ENCODE measurements around the gene CFLAR. TPM values are rescaled to one million over a fixed set of nuclear protein-coding genes. Genes with fewer than 3 reads are reported as not detected.

CFLAR gene
- 13.6 TPM in 2 replicates for total RNA-seq (2014; rRNA removed; shearing (Covaris generic))

DNA sequence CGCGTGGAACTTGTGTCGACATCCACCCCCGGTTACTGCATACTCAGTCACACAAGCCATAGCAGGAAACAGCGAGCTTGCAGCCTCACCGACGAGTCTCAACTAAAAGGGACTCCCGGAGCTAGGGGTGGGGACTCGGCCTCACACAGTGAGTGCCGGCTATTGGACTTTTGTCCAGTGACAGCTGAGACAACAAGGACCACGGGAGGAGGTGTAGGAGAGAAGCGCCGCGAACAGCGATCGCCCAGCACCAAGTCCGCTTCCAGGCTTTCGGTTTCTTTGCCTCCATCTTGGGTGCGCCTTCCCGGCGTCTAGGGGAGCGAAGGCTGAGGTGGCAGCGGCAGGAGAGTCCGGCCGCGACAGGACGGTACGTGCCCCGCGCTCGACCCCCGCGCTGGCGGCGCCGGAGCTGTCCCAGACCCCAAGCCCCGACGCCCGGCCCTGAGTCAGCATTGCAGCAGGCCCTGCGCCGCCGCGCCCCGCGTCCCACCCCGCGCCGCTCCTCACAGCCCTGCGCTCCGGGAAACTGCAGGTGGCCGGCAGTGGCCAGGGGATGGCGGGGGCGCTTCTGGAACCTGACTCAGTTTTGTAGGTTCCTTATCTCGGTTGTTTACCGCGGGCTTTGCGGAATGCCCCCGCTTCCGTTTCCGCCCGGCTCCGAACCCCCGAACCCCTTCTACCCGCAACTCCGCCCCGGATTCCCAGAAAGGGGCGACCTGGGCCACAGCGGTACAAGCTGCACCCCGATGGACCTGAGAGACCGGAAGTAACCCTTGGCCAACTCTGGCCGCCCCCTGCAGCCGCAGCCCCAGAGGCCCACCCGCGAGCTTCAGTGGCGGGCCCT lies at the start of gene CFLAR:
Gene CFLAR (plus strand): TSS at position 50 of the 844 bp plus-strand sequence. CDS start 13,702 bp downstream, outside the sequence.
- Histone ChIP-seq H3K4me1 (peaks cover 11% of the 10 kb centered on the region), H3K36me3 (no peaks in the 10 kb centered on the region), H3K27ac (peak within 1 kb of the TSS; percentile 88), H3K27me3 (no peaks in the 10 kb centered on the region), H3K9me3 (replicated peaks) (no peaks in the 10 kb centered on the region), H3K4me3 (peak within 1 kb of the TSS; percentile 64)
- DNase-seq, result peak; percentile 50 to 61

DNA sequence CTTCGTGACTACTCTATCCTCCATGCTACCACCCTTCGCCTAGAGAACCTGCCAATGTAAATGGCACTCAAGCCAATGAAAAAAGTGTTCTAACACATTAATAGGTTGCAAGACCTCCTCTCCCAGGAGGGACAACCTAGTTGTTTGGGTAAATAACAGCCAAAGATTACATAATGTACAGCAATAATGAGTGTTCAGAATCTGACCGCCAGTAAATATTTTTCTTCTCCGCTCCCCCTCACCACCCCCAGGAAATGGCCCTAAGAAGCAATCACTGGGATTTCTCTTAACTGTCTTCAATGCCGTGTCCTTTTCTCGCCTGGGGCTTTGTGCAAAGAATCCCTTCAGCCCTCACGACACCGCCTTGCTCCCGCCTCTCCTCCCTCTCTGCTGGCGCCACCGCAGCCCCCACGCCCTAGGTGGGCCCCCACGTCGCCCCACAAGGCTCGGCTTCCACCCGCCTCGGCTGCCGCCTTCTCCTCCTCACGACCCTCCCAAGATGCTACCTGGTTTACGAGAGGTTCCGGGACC lies 45.0 kb upstream of the CFLAR start:
- peak overlapping the region; percentile 81 for H3K4me3 ChIP-seq
- peak in 1 of 2 experiments; percentile 15 for DNase-seq
- no peaks in the 10 kb centered on the region for H3K27me3 ChIP-seq
- H3K36me3 ChIP-seq, result no peaks in the 10 kb centered on the region
- H3K9me3 ChIP-seq (replicated peaks), result no peaks in the 10 kb centered on the region
- H3K4me1 ChIP-seq, result 0 out of 2 replicates have a peak, but pooled peaks cover 3% of the 10 kb centered on the region
- H3K27ac ChIP-seq, result peak overlapping the region; percentile 93; the same call in 1 of the 2 replicates

DNA sequence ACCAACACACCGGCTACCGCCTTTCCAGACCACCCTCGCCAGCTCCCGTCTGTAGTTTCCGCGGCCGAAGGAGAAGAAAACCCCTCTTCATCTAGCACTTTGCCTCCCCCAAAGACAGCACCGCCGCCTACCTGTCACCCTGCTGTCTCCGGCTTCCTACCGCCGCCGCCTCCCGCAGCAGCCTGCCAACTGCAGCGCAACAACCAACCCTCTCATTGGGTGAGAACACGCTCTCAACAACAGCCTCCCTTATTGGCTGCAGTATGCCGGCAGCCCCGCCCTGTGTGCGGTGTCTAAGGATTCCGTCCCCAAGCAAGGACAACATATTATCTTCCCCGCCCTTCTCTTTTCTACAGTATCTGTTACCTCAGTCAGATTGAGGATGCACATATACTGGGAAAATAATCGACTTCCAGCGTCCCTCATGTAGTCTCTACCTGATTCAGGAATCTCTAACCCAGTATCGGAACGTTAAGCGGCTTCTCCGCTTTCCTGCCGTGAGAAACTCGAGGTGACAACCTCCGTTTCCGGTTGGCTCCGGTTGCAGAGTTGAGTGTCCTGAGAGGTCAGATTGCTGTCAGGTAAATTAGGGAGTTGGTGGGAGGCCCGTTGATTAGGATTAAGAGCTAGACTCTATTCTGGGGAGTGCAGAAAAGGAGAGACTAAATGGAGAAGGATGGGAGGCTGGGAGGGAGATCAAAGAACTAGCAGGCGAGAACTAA lies 44.3 kb upstream of the CFLAR start, which contains the start of the genes HYCC2 and NDUFB3:
Gene HYCC2 (minus strand): TSS at position 193 of the 722 bp plus-strand sequence. CDS start 47,662 bp downstream, outside the sequence.
Gene NDUFB3 (plus strand): TSS at position 523 of the 722 bp plus-strand sequence. CDS start 6,882 bp downstream, outside the sequence.
- H3K27me3 ChIP-seq, result no peaks in the 10 kb centered on the region
- peak; percentile 90 to 96 for DNase-seq
- H3K4me1 ChIP-seq, result 0 out of 2 replicates have a peak, but pooled peaks cover 3% of the 10 kb centered on the region
- H3K9me3 ChIP-seq (replicated peaks), result no peaks in the 10 kb centered on the region
- peak within 1 kb of the TSS; percentile 81 for H3K4me3 ChIP-seq
- H3K36me3 ChIP-seq, result no peaks in the 10 kb centered on the region
- peak within 1 kb of the TSS; percentile 93 for H3K27ac ChIP-seq

DNA sequence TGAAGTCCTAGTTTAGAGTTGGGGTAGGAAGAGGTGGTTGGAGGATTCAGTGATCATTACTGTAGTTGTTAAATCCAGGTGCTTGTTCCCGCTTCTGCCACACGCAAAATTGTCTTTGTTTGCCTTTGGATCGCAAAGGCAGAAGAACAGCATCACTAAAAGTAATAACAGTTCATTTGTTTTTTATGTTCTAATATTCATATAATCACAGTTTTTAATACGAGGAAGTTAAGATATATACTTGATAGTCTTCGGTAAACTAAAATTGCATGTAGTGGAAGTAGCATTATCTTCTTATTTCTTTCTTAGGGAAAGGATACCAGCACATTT lies 43.8 kb upstream of the CFLAR start:
- peak overlapping the region; percentile 81 for H3K4me3 ChIP-seq
- H3K27ac ChIP-seq, result peak overlapping the region; percentile 93; the same call in 1 of the 2 replicates
- H3K27me3 ChIP-seq, result no peaks in the 10 kb centered on the region
- no peaks in the 10 kb centered on the region for H3K9me3 ChIP-seq (replicated peaks)
- 0 out of 2 replicates have a peak, but pooled peaks cover 3% of the 10 kb centered on the region for H3K4me1 ChIP-seq
- DNase-seq, result no peak
- no peaks in the 10 kb centered on the region; the same call in 1 of the 2 replicates for H3K36me3 ChIP-seq

DNA sequence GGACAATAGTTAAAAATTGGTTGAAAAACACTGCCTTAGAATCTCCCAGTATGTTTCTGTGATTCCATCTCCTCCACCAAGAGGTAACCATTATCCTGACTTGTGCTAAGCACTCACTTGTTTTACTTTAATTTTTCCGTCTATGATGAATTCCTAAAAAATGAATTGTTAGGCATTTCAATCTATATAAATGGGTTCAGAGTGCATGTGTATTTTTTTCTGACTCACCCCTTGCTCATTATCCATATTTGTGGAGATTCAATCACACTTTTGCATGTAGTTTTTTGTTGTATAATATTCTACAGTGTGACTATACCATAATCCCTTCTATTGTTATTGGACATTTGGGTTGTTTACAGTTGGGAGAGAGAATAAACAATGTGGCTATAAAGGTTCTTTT lies 42.9 kb upstream of the CFLAR start:
- Histone ChIP-seq H3K4me1 (0 out of 2 replicates have a peak, but pooled peaks cover 3% of the 10 kb centered on the region), H3K9me3 (replicated peaks) (no peaks in the 10 kb centered on the region), H3K4me3 (no peak overlapping the region), H3K27me3 (no peaks in the 10 kb centered on the region), H3K27ac (no peak overlapping the region), H3K36me3 (no peaks in the 10 kb centered on the region; the same call in 1 of the 2 replicates)
- DNase-seq, result no peak

DNA sequence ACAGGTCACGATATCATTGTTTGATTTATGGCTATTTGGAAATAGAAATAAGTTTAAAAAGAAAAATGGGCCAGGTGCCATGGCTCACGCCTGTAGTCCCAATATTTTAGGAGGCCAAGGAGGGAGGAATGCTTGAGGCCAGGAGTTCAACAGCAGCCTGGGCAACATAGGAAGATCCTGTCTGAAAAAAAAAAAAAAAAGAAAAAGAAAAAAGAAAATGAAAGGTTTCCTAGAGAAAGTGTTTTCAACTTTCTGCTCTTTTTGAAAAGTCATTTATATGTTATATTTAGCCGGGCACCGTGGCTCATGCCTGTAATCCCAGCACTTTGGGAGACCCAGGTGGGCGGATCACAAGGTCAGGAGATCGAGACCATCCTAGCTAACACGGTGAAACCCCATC lies 41.0 kb upstream of the CFLAR start:
- Histone ChIP-seq H3K4me3 (no peak overlapping the region), H3K27me3 (no peaks in the 10 kb centered on the region), H3K4me1 (0 out of 2 replicates have a peak, but pooled peaks cover 3% of the 10 kb centered on the region), H3K9me3 (replicated peaks) (no peaks in the 10 kb centered on the region), H3K36me3 (peaks cover 11% of the 10 kb centered on the region; the same call in 1 of the 2 replicates), H3K27ac (no peak overlapping the region)
- no peak for DNase-seq

DNA sequence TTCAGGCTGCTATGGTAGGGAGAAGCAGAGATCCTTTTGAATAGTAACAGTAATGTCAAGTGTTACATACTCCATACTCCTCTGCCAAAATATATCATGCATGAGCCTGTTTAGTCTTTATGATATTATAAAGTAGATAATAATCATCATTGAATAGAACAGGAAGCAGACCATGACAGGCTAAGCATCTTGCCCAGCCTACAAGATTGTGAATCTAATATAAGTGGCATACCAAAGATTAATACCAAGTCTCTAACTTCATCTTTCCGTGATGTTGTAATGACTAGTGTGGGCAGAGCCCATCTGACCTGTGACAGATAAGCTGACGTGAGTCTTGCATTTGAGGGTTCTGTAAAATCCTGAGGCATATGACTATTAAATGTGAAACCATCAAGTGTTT lies 31.1 kb upstream of the CFLAR start:
- no peaks in the 10 kb centered on the region for H3K9me3 ChIP-seq (replicated peaks)
- H3K4me1 ChIP-seq, result no peaks in the 10 kb centered on the region
- DNase-seq, result no peak
- H3K27ac ChIP-seq, result no peak overlapping the region
- H3K4me3 ChIP-seq, result no peak overlapping the region
- peaks cover 41% of the 10 kb centered on the region for H3K36me3 ChIP-seq
- H3K27me3 ChIP-seq, result no peaks in the 10 kb centered on the region

DNA sequence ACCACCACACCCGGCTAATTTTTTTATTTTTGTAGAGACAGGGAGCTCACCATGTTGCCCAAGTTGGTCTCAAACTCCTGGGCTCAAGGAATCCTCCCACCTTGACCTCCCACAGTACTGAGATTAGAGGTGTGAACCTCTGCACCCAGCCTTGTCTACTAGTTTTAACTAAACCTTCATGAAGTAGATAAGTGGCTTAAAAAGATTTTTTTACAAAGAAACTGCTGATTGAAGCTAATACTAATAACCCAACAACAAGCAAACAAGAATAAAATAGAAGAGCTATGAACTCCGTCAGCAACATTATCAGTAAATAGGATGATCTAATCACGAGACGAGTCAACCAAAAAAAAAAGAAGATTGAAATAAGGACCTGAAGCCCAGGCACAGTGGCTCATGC lies 25.4 kb upstream of the CFLAR start:
- H3K36me3 ChIP-seq, result peaks cover 15% of the 10 kb centered on the region; the same call in 1 of the 2 replicates
- no peak overlapping the region for H3K27ac ChIP-seq
- no peaks in the 10 kb centered on the region for H3K9me3 ChIP-seq (replicated peaks)
- no peaks in the 10 kb centered on the region for H3K4me1 ChIP-seq
- no peak for DNase-seq
- no peaks in the 10 kb centered on the region for H3K27me3 ChIP-seq
- H3K4me3 ChIP-seq, result no peak overlapping the region

DNA sequence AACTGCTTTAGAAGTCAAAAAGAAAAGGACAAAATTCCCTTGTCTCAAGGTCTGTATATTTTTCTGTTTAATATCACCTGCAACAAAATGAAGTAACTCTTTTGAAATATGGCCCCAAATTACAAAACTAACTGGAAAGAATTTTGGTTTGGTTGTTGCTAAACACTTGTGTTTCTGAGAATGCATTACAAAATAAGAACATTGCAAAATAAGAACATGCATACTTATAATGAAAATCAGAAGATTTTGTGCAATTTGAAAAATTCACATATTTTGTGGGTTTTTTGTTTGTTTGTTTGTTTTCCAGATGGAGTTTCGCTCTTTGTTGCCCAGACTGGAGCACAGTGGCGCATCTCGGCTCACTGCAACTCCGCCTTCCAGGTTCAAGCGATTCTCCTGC lies 22.4 kb upstream of the CFLAR start:
- H3K4me1 ChIP-seq, result no peaks in the 10 kb centered on the region
- H3K4me3 ChIP-seq, result no peak overlapping the region
- H3K27ac ChIP-seq, result no peak overlapping the region
- H3K36me3 ChIP-seq, result no peaks in the 10 kb centered on the region
- DNase-seq, result no peak
- no peaks in the 10 kb centered on the region for H3K9me3 ChIP-seq (replicated peaks)
- H3K27me3 ChIP-seq, result no peaks in the 10 kb centered on the region

DNA sequence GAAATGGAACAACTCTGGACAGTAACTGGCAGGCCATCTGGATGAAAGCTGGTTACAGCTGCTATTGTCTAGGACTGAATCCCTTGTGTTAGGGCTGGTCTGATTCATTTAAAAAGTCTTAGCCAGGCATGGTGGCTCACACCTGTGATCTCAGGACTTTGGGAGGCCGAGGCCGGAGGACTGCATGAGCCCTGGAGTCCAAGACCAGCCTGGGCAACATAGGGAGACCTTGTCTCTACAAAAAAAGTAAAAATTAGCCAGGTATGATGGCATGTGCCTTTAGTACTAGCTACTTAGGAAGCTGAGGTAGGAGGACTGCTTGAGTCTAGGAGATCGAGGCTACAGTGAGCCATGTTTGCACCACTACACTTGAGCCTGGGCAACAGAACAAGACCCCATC lies 15.5 kb upstream of the CFLAR start:
- Histone ChIP-seq H3K9me3 (replicated peaks) (no peaks in the 10 kb centered on the region), H3K4me1 (no peaks in the 10 kb centered on the region), H3K27me3 (no peaks in the 10 kb centered on the region), H3K27ac (no peak overlapping the region), H3K36me3 (no peaks in the 10 kb centered on the region), H3K4me3 (no peak overlapping the region)
- DNase-seq, result no peak

DNA sequence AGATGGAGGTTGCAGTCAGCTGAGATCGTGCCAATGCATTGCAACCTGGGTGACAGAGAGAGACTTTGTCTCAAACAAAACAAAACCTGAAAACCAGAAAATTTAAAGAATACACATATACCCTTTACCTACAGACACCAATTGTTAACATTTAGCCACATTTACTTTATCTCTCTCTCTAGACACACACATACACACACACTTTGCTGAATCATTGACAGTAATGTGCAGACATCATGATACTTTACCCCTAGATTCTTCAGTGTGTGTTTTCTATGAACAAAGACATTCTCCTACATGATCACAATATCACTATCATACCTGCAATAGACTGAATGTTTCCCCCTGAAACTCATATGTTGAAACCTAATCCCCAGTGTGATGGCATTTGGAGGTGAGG lies 10.2 kb upstream of the CFLAR start:
- Histone ChIP-seq H3K9me3 (replicated peaks) (0 out of 2 replicates have a peak, but pooled peaks cover 3% of the 10 kb centered on the region), H3K4me1 (peaks cover 1% of the 10 kb centered on the region; the same call in 1 of the 2 replicates), H3K36me3 (no peaks in the 10 kb centered on the region), H3K27me3 (no peaks in the 10 kb centered on the region), H3K4me3 (no peak overlapping the region), H3K27ac (no peak overlapping the region)
- no peak for DNase-seq

DNA sequence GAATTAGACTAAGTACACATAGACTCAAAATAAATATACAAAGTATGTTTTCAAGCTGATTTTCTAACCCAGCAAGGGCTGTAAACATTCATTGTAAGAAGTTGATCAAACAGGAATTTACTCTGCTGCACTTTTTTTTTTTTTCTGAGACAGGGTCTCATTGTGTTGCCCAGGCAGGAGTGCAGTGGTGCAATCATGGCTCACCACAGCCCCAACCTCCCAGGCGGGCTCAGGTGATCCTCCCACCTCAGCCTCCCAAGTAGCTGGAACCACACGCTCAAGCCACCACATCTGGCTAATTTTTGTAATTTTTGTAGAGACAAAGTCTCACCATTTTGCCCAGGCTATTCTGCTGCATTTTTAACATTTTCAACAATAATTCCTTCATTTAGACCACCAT lies 8.3 kb upstream of the CFLAR start:
- DNase-seq, result no peak
- Histone ChIP-seq H3K27ac (no peak overlapping the region), H3K27me3 (no peaks in the 10 kb centered on the region), H3K4me3 (no peak overlapping the region), H3K36me3 (no peaks in the 10 kb centered on the region), H3K9me3 (replicated peaks) (0 out of 2 replicates have a peak, but pooled peaks cover 3% of the 10 kb centered on the region), H3K4me1 (peaks cover 7% of the 10 kb centered on the region; the same call in 1 of the 2 replicates)

DNA sequence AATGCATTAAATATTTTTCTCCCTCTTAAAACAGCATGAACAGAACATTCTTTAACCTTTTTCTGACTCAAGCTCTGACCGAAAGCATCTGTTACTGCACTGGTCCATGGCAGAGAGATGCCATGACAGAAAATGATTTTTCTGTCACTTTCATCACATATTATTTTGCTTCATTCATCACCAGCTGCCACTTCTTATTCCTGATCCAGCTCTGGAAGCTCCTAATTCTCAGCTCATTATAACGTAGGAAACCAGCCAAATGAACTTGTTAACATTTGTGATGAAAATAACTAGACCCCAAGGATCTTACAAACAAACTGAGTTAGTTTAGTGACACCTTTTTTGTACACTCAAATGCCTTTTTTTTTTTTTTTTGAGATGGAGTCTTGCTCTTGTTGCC lies 7.6 kb upstream of the CFLAR start:
- no peak for DNase-seq
- peaks cover 7% of the 10 kb centered on the region; the same call in 1 of the 2 replicates for H3K4me1 ChIP-seq

DNA sequence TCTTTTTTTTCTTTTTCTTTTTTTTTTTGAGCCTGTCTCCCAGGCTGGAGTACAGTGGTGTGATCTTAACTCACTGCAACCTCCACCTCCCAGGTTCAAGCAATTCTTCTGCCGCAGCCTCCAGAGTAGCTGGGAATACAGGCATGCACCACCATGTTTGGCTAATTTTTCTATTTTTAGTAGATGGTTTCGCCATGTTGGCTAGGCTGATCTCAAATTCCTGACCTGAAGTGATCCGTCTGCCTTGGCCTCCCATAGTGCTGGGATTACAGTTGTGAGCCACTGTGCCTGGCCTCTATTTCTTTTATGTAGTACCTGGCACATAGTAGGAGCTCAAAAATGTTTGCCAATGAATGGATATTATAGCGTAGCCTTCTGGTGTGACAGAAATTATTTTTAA lies 6.8 kb upstream of the CFLAR start:
- Histone ChIP-seq H3K4me1 (peaks cover 7% of the 10 kb centered on the region; the same call in 1 of the 2 replicates), H3K27ac (no peak overlapping the region), H3K36me3 (no peaks in the 10 kb centered on the region), H3K9me3 (replicated peaks) (0 out of 2 replicates have a peak, but pooled peaks cover 3% of the 10 kb centered on the region), H3K4me3 (no peak overlapping the region), H3K27me3 (no peaks in the 10 kb centered on the region)
- DNase-seq, result no peak

More for the DNA sequence above, 7.6 kb upstream of the CFLAR start:
- Histone ChIP-seq H3K27ac (no peak overlapping the region), H3K27me3 (no peaks in the 10 kb centered on the region), H3K9me3 (replicated peaks) (0 out of 2 replicates have a peak, but pooled peaks cover 3% of the 10 kb centered on the region), H3K36me3 (no peaks in the 10 kb centered on the region), H3K4me3 (no peak overlapping the region)

All from SJCRH30 (cell line).